ENCODE results near the gene MTR.
A peak's percentile ranks its signal among the peaks of the same experiment; 100 is the strongest.
"Not testable (repeated sequence)": the region's sequence is repeated elsewhere in the genome, so short reads cannot be mapped to it uniquely, and the experiment has no call there.

The MTR gene

GRCh38 chr1:236865818-236866155 is 70.7 kb downstream of the MTR start:
- DNase-seq = no peak

- DNase-seq = peak; percentile 82
Measured at GRCh38 chr1:236868625-236869467, 73.8 kb downstream of the MTR start.

- DNase-seq = no peak
Measured at GRCh38 chr1:236869911-236870310, 74.8 kb downstream of the MTR start.

DNA sequence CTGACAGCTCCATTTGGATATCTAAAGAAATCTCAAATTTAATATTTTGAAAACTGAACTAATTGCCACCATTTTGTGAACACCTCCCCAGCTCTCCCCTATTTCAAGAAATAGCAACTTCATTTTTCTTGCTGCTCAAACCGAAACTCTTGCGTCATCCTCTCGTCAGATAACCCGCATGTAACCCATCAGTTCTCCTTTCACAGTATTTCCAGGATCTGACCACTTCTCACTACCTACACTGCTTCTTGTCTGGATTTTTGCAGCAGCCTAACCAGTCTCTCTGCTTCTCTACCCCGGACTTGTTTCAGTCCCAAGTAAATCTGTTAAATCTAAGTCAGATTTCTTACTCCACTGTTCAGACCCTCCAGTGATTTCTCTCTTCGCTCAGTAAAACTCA is 75.6 kb downstream of the MTR start:
- DNase-seq = peak; percentile 66

GRCh38 chr1:236872075-236872666 is 77.1 kb downstream of the MTR start:
- no peak for DNase-seq

- DNase-seq = no peak
Measured at GRCh38 chr1:236875975-236876374, 80.9 kb downstream of the MTR start.

DNA sequence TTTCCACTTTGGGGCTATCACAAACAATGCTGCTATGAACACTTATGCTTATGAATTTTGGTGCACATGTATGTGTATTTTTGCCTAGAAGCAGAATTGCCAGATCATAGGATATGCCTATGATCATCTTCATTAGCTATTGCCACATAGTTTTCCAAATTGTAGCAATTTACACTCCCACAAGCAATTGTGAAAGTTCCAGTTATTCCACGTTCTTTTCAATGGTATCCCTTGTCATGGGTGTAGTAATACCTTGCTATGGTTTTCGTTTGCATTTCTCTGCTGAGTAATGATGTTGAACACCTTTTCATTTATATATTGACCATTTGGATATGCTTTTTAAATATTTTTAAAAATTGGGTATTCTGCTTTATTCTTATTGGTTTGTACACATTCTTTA is 82.6 kb downstream of the MTR start:
- DNase-seq = no peak

- no peak for DNase-seq
Measured at GRCh38 chr1:236880209-236880608, 85.1 kb downstream of the MTR start.

- DNase-seq = no peak
Measured at GRCh38 chr1:236882678-236883077, 87.6 kb downstream of the MTR start.

- DNase-seq = no peak
Measured at GRCh38 chr1:236886199-236886598, 91.1 kb downstream of the MTR start.

GRCh38 chr1:236887081-236887480 is 92.0 kb downstream of the MTR start:
- DNase-seq = no peak

- no peak for DNase-seq
Measured at GRCh38 chr1:236888126-236888525, 93.0 kb downstream of the MTR start.

DNA sequence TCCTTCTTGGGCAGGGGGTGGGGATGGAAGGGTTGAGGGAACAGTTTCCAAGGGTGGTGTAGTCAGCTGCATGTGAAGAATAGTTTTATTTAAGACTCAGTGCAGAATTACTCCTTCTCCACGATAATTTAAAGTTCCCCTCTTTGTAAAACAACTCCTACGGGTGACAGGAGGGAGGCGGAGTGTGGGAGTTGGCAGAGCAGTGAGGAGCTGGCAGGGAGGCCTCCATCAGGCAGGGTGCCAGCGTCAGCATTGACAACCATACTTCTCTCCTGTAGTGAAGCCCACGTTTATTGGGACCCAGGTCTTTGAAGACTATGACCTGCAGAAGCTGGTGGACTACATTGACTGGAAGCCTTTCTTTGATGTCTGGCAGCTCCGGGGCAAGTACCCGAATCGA is 93.8 kb downstream of the MTR start:
- DNase-seq = no peak

DNA sequence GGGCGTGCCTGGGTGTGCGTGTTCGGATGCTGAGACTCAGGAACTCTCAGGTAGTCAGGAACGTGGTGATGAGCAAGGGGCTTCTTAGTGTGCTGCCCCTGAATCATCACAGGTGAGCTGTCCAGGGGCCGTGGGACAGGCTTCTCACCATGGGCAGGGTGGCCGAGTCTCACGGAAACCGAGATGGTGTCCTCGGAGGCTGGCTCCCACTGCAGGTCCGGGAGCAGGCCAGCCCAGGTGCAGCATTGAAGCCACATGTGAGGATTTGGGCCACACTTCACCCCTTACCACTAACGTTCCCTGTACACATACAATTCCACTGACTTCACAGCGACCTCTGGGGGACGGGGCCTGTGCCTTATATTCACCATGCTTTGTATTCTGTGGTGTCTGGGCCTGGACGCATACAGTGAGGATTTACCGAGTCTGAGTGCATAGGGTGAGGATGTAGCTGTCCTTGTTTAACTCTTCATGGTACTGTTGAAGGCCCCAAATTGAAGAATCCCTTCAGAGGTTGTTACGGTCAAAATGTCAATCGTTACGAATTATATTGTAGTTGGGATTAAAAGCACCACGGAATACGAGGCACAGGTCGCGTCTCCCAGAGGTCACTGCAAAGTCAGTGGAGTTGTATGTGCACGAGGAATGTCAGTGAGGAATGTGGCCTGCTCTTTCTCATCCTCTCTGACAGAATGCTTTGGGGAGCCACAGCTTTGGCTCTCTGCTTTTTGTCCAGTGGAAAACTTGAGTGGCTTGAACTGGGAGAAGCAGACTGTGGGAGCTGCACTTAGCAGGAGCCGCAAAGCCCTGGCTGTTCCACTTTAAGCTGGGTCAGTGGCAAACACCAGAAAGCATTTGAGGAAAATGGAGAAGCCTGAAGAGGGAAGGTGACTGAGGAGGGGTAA is 95.3 kb downstream of the MTR start:
- DNase-seq = no peak

GRCh38 chr1:236893626-236894545 is 98.8 kb downstream of the MTR start:
- no peak for DNase-seq

- DNase-seq = no peak
Measured at GRCh38 chr1:236895665-236896387, 100.7 kb downstream of the MTR start.

GRCh38 chr1:236896716-236897115 is 101.6 kb downstream of the MTR start:
- DNase-seq = no peak

- DNase-seq = peak; percentile 48
Measured at GRCh38 chr1:236904892-236905741, 110.0 kb downstream of the MTR start.

DNA sequence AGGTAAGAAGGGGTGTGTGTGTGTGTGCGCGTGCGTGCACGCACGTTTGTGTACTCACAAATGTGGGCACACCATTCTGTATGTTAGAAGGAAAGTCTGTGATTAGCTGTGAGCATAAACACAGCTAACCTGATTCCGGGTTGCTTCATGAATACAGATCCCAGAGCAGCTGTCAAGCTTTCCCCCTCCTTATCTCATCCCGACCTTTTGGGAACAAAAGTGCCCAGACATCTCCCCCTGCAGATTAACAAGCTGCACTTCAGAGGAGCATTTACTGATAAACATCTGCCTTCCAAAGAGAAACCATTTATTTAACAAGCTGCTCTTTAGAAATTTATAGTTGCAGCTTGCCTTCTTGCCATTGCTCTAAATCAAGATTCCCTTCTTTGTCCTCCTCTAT is 112.1 kb downstream of the MTR start:
- peak; percentile 41 for DNase-seq

- DNase-seq = no peak
Measured at GRCh38 chr1:236908669-236909068, 113.6 kb downstream of the MTR start.

DNA sequence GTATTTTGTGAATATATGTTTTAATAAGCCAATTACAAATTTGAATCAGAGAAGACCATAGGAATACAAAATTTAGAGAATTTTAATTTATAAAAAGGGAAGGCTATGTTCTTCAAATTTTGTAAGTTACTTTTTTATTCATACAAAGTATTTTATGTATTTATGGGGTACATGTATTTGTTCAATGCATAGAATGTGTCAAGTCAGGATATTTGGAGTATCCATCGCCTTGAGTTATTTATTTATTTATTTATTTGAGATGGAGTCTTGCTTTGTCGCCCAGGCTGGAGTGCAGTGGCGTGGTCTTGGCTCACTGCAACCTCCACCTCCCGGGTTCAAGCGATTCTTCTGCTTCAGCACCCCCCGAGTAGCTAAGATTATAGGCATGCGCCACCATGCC is 116.0 kb downstream of the MTR start:
- DNase-seq = not testable (repeated sequence)
